Activated CD4-positive, CD25-positive, alpha-beta regulatory T cell treated with anti-CD3 and anti-CD28 coated beads, Interleukin-2, amount 50 U/mL, for 24 hours (primary cell): ENCODE measurements around the gene DLG2.
"Not testable (repeated sequence)": the region's sequence is repeated elsewhere in the genome, so short reads cannot be mapped to it uniquely, and the experiment has no call there.

Source experiments
- ATAC-seq, 2 donors: fragments of 150-1000 bp; cut with Tn5 transposase; one replicate each; pipeline ENCODE4 v1.10.0; 2021; ENCODE audit warnings: mild to moderate bottlenecking in 1 of 2, moderate library complexity in 1 of 2

The DLG2 gene

GRCh38 chr11:84819537-84819936 is 807.6 kb downstream of the DLG2 start:
- no peak for ATAC-seq

GRCh38 chr11:84819128-84819527 is 808.0 kb downstream of the DLG2 start:
- no peak for ATAC-seq

- ATAC-seq = no peak
Measured at GRCh38 chr11:84817998-84818397, 809.1 kb downstream of the DLG2 start.

GRCh38 chr11:84812471-84812969 is 814.6 kb downstream of the DLG2 start:
- ATAC-seq = no peak

DNA sequence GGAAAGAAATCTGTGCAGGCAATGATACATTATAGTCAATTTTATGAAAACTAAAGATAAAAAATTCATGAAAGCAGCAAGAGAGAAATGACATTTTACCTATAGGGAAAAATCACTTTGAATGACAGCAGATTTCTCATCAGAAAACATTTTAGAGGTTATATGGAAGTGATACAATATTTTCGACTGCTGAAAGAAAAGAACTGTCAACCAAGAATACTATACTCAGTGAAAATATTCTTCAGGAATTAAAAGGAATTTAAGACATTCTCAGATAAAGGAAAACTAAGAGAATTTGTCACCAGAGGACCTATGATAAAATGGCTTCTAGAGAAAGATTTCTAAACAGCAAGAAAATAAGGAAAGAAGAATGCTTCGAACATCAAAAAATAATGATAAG is 820.8 kb downstream of the DLG2 start:
- no peak for ATAC-seq

- no peak for ATAC-seq
Measured at GRCh38 chr11:84804041-84804440, 823.1 kb downstream of the DLG2 start.

DNA sequence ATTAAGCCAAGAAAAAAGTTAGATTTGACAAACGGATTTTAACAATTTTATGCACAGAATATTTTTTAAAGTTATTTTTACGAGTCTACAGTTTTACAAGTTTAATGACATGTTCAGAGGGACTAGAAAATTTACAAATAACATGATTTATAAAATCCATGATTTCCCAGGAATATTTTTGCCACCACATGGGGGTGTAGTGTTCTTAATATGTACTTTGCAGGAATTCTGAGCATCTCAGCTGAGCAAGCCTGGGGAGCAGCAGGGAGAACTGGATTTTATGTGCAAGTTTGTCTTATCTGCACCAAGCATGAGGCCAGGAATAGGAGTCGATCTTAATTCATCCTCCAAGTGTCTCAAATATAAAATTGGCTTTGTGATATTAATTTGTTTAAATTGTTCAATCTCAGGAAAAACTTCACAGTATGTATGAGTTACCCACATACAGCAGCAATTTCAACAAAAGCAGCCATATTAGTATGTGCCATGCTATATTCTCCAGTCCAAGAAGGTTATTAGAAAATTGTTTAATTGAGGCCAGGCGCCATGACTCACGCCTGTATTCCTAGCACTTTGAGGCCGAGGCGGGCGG is 826.3 kb downstream of the DLG2 start:
- no peak for ATAC-seq

- ATAC-seq = no peak
Measured at GRCh38 chr11:84799112-84799511, 828.0 kb downstream of the DLG2 start.

DNA sequence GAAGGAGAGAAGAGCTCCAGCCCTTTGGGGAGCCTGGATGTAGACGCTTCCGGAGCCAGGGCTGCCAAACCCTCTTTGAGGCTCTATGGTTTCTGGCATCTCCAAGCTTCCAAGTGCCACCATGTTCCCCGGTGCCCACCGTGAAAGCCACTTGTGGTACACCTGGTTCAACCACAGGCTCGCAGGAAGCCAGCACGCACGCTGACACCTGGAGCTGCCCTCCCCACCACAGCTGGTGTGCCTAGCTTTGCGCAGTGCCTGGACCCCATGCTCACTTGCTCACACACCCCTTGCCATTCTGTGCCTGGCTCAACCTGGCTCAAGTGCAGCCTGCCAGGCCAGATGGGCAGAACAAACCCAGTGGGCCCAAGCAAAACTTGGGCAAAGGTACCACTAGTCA is 831.4 kb downstream of the DLG2 start:
- ATAC-seq = no peak

GRCh38 chr11:84794663-84795443 is 832.3 kb downstream of the DLG2 start:
- no peak for ATAC-seq

GRCh38 chr11:84793318-84793717 is 833.8 kb downstream of the DLG2 start:
- ATAC-seq = no peak

GRCh38 chr11:84790849-84791427 is 836.2 kb downstream of the DLG2 start:
- ATAC-seq = no peak

- ATAC-seq = no peak
Measured at GRCh38 chr11:84788220-84788619, 838.9 kb downstream of the DLG2 start.

DNA sequence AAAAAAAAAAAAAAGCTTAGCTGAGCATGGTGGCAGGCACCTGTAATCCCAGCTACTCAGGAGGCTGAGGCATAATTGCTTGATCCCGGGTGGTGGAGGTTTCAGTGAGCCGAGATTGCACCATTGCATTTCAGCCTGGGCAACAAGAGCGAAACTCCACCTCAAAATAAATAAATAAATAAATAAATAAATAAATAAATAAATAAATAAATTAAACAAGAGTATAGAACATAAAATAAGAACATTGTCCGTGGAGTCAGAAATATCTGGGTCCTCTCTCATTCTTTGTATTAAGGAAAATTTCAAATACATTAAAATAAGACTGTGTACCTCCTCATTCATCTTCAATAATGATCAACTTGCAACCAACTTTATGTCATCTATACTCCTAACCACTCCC is 843.0 kb downstream of the DLG2 start:
- ATAC-seq = not testable (repeated sequence)

GRCh38 chr11:84780689-84781293 is 846.4 kb downstream of the DLG2 start:
- ATAC-seq = no peak

GRCh38 chr11:84775503-84775902 is 851.6 kb downstream of the DLG2 start:
- ATAC-seq = no peak

DNA sequence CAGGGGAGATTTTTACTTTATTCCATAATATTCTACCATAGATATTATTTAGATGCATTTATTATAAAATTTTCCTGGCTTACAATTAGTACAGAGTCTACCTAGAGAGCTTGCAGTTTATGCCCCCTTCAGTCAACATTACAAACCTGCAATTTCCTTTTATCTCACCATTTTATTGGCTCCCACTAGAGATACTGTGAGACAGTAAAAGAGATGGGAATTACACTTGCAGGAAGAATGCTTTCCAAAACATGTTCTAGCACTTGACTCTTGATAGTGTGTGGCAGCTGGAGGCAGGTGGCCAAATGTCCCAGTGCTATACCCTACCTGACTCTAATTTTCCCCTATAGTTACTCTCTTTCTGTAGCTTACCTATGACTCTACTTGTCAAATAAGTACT is 863.2 kb downstream of the DLG2 start:
- ATAC-seq = no peak

DNA sequence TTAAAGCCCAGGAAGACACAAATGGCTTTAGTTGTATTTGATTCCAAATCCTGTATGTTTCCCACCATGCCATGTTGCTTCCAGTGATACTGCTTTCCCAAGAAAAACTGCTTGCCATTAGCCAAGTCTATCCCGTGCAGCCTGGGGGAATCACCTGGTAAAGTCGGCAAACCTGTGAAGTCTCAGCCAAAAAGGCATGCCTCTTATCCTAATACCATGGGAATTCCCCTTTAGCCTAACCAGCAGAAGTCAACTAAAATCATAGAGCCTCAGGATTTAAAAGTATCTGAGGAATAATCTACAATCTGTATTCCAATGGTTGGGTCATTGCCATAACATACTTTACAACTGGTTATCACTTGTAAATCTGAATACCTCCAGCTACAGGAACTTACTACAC is 869.4 kb downstream of the DLG2 start:
- no peak for ATAC-seq

DNA sequence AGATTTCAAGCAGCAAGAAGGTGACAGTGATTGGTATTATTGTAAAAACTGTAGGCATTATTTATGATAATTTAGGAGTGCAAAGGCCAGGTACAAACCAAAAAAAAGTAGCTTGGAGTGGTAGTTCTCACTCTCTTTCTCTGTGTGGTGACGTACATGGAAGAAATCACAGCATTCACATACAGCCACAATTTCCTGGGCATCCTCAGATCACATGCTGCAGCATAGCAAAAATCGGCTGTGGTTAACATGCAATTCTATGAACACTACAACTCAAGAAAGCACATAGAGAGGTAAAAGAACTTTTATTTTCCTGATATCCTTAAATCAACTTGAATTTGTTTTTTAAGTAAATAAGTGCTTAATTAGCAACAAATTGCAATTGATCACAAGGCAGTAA is 875.8 kb downstream of the DLG2 start:
- no peak for ATAC-seq

GRCh38 chr11:84747871-84748270 is 879.3 kb downstream of the DLG2 start:
- no peak for ATAC-seq

DNA sequence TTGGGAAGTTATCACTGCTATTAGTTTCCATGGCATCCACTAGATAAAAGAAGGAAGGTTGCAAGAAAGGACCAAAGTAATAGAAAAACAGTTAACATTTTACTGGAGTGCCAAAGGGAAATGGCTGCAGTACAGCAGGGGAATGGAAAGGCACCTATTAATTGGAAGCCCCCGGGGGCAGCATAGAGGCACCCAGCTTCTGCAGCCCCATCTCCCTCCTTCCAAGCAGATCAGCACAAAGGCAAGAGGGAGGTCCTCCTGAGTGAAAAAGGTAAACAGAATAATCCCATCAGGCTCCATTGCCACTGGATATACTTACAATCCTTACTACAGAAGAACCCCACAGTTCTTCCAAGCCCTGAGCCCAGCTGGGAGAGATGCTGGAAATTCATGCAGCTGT is 887.1 kb downstream of the DLG2 start:
- ATAC-seq = no peak

DNA sequence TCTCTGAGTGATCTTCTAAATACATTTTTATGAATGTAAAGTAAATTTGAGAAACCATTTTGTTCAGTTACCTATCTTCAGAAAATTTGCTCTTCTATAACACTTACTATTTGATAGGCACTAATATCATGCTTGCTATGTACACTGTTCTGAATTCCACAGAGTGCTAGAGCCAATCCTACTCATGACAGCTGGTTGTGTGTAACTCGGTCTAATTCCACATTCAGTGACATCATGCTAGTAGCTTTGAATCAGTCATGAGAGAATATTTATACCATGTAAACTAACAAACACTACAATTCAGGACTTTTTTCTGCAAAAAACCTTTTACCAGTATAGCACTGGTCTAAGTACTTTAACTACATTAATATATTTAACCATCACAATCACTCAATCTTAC is 902.9 kb downstream of the DLG2 start:
- ATAC-seq = no peak

DNA sequence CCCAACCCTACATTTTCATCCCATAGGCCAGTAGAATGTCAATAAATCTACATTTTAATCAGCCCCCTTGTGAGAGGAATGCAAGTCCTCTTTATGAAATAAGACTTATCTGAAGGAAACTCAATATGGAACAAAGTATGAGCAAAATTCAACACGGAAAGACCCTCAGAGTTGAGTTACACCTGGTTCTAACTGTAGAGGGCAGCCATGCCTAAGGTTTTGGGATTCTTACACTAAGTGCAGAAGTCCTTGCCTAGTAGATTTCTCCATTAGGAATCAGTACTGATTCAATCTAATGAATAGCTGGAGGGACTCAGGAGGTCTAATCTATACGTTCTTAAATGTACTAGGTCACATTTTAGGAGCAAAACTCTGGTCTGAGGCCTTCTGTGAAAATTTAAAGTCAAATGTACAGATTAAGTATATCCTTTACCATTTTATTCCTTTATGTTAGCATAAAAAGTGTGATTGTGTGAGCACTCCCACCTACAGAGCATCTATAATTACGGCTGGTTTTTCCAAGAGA is 904.5 kb downstream of the DLG2 start:
- ATAC-seq = no peak
